ENCODE data around the gene ATP10A.

DNA sequence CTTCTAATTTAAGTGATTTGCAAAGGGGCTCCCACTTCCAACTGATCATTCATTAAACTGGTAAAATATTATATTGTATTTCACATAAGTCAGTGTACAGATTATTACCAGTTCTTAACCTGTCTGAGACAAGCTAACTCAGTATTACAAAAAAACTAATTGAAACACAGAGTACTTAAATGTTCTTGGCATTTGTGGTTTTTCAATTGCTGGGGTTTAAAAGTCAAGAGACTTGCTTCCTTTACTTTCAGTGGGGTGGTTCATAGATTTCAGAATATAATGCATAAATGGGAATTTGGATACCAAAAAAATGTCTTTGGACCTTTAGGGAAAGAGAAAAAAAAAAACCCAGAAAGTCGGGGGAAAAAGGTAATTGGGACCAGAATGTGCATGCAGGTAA, 85.0 kb downstream of the ATP10A start:
- TF ChIP-seq POLR2A (IDR thresholded peaks at IDR 0.05) (no peak), POLR2AphosphoS5 (IDR thresholded peaks at IDR 0.05; ENCODE audit: insufficient read depth in 1 of 2, low read depth in 1 of 2) (no peak)
- TF ChIP-seq, protein P1, sequence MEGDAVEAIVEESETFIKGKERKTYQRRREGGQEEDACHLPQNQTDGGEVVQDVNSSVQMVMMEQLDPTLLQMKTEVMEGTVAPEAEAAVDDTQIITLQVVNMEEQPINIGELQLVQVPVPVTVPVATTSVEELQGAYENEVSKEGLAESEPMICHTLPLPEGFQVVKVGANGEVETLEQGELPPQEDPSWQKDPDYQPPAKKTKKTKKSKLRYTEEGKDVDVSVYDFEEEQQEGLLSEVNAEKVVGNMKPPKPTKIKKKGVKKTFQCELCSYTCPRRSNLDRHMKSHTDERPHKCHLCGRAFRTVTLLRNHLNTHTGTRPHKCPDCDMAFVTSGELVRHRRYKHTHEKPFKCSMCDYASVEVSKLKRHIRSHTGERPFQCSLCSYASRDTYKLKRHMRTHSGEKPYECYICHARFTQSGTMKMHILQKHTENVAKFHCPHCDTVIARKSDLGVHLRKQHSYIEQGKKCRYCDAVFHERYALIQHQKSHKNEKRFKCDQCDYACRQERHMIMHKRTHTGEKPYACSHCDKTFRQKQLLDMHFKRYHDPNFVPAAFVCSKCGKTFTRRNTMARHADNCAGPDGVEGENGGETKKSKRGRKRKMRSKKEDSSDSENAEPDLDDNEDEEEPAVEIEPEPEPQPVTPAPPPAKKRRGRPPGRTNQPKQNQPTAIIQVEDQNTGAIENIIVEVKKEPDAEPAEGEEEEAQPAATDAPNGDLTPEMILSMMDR (IDR thresholded peaks at IDR 0.05), result no peak
